ENCODE measurements around the gene ENO3. TPM values are rescaled to one million over a fixed set of nuclear protein-coding genes. Genes with fewer than 3 reads are reported as not detected.

Gene ENO3
- total RNA-seq, 4 donors from 2014 or later = 2.0 to 4.2 (median 3.2) TPM

DNA sequence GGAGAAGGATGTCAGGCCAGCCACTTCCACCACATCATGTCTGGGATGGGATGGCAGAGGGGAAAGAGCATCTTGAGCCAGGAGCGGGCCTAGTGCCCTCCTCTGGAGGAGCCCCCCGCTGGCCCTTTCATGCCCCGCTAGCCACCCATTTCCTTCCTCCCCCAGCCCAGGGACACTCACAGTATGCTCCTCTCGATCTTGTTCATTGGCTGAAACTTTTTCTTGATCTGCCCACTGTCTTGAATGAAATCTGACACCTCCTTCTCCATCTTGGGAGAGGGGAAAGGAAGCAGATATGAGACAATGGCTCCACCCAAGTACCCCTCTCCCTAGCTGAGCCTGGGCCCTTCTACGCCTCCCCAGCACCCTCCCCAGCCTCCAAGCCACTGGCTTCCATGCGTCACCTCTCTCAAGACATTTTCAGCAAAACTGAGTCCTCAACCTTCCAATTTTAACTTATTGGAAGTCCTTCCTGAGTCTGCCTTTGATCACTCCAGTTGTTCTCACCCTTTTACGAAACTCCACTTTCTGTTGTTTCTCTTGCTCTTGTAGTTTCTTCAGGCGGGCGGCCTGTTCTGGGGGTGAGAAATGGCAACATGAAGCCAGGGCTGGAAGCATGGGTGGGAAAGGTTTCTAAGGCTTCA, 9.5 kb downstream of the ENO3 start:
- no peak for TF ChIP-seq POLR2AphosphoS5 (IDR thresholded peaks at IDR 0.05)
- H3K4me3 ChIP-seq = no peak overlapping the region
- H3K9me3 ChIP-seq = no peaks in the 10 kb centered on the region
- peaks cover 20% of the 10 kb centered on the region for H3K36me3 ChIP-seq
- no peaks in the 10 kb centered on the region for H3K27me3 ChIP-seq
- 83% methylated on average over 9 of the region's 9 CpGs for WGBS
- H3K27ac ChIP-seq = no peak overlapping the region
- DNase-seq (ENCODE audit: low spot score in 2 of 2) = peak in 1 of 2 donors; percentile 41
- H3K4me1 ChIP-seq = peaks cover 2% of the 10 kb centered on the region

DNA sequence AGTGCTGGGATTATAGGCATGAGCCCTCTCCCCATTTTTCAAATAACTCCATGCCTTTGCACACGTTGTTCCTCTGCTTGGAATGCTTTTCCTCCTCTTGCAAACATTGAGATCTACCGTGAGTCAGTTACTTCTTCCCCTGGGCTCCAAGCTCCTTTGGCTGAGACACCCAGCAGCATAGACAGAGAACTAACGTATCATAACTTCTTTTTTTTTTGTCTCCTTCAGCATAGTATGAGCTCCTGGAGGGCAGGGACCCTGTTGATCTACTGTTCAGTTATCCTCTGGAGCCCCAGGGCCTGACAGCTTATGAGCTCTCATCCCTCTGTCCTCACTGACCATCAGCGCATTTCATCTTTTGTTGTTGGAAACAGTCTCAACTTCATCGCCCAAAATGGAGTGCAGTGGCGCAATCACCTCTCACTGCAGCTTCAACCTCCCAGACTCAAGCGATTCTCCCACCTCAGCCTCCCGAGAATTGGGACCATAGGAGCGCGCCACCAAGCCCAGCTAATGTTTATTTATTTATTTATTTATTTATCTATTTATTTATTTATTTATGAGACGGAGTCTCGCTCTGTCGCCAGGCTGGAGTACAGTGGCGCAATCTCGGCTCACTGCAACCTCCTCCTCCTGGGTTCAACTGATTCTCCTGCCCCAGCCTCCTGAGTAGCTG, 14.5 kb downstream of the ENO3 start:
- WGBS = 97% methylated on average over 15 of the region's 15 CpGs
- peaks cover 15% of the 10 kb centered on the region for H3K36me3 ChIP-seq
- H3K4me1 ChIP-seq = peaks cover 38% of the 10 kb centered on the region
- no peak for DNase-seq (ENCODE audit: low spot score in 2 of 2)
- no peak for TF ChIP-seq POLR2A (IDR thresholded peaks at IDR 0.05)
- peak overlapping the region; percentile 85 for H3K27ac ChIP-seq
- no peaks in the 10 kb centered on the region for H3K9me3 ChIP-seq
- H3K4me3 ChIP-seq = no peak overlapping the region
- H3K27me3 ChIP-seq = no peaks in the 10 kb centered on the region

DNA sequence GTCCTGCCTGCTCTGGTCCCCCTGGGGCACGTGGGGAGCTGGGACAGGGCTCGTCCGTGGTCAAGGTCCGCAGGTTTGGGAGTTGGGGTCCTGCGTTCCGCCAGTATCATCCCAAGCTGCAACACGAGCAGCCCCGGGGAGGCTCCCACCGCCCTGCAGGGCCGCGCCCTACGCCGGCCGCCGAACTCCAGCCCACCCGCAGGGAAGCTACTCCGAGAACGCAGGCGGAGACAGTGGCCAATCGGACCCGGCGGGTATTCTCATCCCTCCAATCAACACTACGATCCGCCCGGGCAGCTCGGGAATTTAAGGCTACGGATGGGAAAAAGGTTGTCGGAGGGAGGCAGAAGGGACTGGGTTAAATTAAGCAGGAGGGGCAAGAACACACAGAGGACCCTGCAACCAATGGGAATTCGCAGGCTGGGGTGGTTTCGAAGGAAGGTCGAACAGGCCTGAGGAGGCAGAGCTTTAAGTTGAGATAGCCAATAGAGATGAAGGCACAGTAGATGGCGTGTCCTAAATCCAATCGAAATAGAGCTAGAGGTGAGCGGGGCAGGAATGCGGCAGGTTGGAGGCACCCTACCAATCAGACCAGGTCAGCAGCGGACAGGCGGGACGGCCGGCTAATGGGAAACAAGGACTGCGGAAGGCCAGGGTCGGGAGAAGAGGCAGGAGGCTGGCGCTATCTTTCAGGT, 16.1 kb downstream of the ENO3 start:
- Histone ChIP-seq H3K27ac (peak overlapping the region; percentile 90), H3K4me3 (peak overlapping the region; percentile 55), H3K36me3 (peaks cover 21% of the 10 kb centered on the region), H3K9me3 (no peaks in the 10 kb centered on the region), H3K27me3 (no peaks in the 10 kb centered on the region), H3K4me1 (peaks cover 38% of the 10 kb centered on the region)
- no peak for TF ChIP-seq EP300 (IDR thresholded peaks at IDR 0.05)
- peak; percentile 99 for DNase-seq (ENCODE audit: low spot score in 2 of 2)
- under 1% methylated on average over 36 of the region's 42 CpGs for WGBS

DNA sequence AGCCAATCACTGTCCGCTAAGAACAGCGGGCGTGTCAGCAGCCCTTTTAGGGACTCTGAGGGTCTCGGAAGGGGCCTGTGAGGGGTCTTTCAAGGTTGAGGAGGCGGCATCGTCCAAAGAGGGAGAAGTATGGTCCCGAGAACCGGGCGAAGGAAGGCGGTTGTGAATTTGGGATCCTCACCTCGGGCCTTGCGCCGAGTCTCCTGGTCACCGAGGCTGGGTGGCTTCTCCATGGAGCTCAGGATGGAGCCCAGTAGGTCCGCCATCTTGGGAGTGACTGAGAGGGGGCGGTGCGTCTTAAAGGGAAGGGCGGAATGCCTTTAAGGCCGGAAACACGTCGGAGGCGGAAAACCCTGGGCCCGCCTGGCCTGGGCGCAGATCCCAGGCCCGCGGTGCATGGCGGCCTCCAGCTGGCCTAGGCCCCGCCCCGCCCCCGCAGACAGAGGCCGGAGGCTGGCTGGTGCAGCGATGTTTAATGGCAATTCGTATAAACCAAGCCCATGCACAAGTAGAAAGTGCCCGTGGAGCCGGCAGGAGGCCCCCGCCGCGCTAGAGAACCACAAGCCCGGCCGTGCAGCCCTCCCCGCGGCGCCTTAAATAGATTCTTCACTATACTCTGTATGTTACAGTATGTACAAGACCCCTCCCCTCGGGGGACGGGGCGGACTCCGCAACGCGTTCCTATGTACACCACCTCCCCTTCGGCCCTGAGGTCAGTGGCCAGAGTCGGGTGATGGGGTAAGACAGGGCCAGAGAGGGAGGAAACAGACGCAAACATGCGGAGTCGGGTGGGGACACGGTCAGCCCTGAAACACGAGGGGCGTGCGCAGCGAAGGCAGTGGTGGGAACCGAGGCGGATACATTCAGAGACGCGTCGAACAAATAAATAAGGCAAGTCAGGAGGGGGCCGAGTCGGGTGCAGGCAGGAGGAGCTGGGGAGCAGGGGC, 16.9 kb downstream of the ENO3 start, which contains the start of gene SPAG7:
Gene SPAG7 (minus strand): TSS at position 279 of the 947 bp plus-strand sequence. CDS start 13 bp downstream, at position 266.
- Histone ChIP-seq H3K27ac (peak within 1 kb of the TSS; percentile 90), H3K4me3 (peak within 1 kb of the TSS; percentile 55), H3K9me3 (no peaks in the 10 kb centered on the region), H3K4me1 (peaks cover 38% of the 10 kb centered on the region), H3K27me3 (no peaks in the 10 kb centered on the region), H3K36me3 (peaks cover 29% of the 10 kb centered on the region)
- DNase-seq (ENCODE audit: low spot score in 2 of 2) = peak; percentile 96 to 98
- WGBS = 2% methylated on average over 47 of the region's 66 CpGs
- TF ChIP-seq POLR2AphosphoS5 (IDR thresholded peaks at IDR 0.05) (peak; percentile 67 to 93 (median 78)), EP300 (IDR thresholded peaks at IDR 0.05) (no peak), POLR2A (IDR thresholded peaks at IDR 0.05) (peak in 1 of 2 donors; percentile 43)
- TF ChIP-seq, protein P1, sequence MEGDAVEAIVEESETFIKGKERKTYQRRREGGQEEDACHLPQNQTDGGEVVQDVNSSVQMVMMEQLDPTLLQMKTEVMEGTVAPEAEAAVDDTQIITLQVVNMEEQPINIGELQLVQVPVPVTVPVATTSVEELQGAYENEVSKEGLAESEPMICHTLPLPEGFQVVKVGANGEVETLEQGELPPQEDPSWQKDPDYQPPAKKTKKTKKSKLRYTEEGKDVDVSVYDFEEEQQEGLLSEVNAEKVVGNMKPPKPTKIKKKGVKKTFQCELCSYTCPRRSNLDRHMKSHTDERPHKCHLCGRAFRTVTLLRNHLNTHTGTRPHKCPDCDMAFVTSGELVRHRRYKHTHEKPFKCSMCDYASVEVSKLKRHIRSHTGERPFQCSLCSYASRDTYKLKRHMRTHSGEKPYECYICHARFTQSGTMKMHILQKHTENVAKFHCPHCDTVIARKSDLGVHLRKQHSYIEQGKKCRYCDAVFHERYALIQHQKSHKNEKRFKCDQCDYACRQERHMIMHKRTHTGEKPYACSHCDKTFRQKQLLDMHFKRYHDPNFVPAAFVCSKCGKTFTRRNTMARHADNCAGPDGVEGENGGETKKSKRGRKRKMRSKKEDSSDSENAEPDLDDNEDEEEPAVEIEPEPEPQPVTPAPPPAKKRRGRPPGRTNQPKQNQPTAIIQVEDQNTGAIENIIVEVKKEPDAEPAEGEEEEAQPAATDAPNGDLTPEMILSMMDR (IDR thresholded peaks at IDR 0.05) = no peak

DNA sequence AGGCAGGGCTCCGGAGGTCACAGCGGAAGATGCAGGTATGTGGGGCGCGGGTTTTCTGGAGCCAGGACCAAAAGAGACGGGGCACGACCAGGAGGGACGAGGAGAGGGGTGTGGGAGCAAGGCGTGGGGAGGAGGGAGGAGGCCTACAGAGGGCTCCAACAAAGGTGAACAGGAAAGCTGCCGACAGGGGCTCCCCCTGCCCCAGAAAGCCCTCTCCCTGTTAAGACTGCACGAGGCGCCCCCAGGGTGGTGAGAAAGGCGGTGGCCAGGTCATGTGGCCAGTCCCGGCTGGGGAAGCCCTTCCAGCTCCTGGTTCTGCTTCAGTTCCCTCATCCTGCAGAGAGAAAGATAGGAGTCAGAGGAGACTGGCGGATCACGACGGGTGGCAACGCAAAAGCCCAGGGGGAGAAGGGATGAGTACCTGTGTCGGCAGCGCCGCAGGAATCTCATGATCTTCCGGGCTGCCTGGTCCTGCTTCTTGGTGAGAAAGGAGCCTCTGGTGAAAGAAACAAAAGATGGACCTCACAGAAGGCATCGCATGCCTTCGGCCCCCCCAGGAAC, 17.6 kb downstream of the ENO3 start:
- Histone ChIP-seq H3K27me3 (no peaks in the 10 kb centered on the region), H3K4me3 (peak overlapping the region; percentile 55), H3K9me3 (no peaks in the 10 kb centered on the region), H3K36me3 (peaks cover 36% of the 10 kb centered on the region), H3K4me1 (peaks cover 38% of the 10 kb centered on the region), H3K27ac (peak overlapping the region; percentile 90)
- DNase-seq (ENCODE audit: low spot score in 2 of 2) = no peak
- 32% methylated on average over 23 of the region's 23 CpGs for WGBS
- TF ChIP-seq POLR2AphosphoS5 (IDR thresholded peaks at IDR 0.05) (no peak), EP300 (IDR thresholded peaks at IDR 0.05) (no peak), POLR2A (IDR thresholded peaks at IDR 0.05) (no peak)
- TF ChIP-seq, protein P1 (IDR thresholded peaks at IDR 0.05) = no peak

DNA sequence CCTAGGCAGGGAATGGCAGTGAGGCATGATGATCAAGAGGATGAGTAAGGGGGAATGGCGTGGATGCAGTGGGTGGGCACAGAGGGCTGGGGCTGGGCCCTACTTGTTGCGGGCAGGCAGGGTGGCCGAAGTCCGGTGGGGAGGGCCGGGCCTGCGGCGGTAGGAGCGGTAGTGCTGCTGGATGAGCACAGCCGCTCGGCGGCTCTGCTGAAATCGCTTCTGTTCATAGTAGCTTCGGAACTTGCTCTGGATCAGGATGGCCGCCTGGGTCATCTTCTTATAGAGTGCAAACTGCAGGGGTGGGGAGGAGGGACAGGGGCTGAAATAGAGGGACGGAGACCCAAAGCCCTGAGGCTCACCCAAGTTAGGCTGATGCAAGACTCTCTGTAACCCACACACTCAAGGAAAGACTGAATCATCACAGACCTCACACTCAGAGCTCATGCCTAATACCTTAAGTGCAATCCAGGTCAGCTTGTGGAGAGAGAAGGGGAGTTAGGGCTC, 18.2 kb downstream of the ENO3 start:
- TF ChIP-seq, protein P1 (IDR thresholded peaks at IDR 0.05) = no peak
- no peak for TF ChIP-seq POLR2AphosphoS5 (IDR thresholded peaks at IDR 0.05)
- no peak for TF ChIP-seq POLR2A (IDR thresholded peaks at IDR 0.05)
- TF ChIP-seq EP300 (IDR thresholded peaks at IDR 0.05) = no peak
- Histone ChIP-seq H3K4me1 (peaks cover 38% of the 10 kb centered on the region), H3K27ac (peak overlapping the region; percentile 90), H3K4me3 (peak overlapping the region; percentile 55), H3K9me3 (no peaks in the 10 kb centered on the region), H3K27me3 (no peaks in the 10 kb centered on the region), H3K36me3 (peaks cover 42% of the 10 kb centered on the region)
- WGBS = 90% methylated on average over 15 of the region's 15 CpGs
- DNase-seq (ENCODE audit: low spot score in 2 of 2) = no peak

Data from suprapubic skin (tissue), 4 donors.